GM18907 (cell line): ENCODE measurements around the gene BMPR2.
"Not testable (repeated sequence)": the region's sequence is repeated elsewhere in the genome, so short reads cannot be mapped to it uniquely, and the experiment has no call there.

ENCODE experiments used
- ATAC-seq: cut with Tn5 transposase; IDR thresholded peaks from one replicate; pipeline ENCODE4 v1.9.1; 2021; ENCODE audit warnings: mild to moderate bottlenecking, moderate library complexity; ENCODE audit not compliant: unreplicated experiment

The BMPR2 gene

GRCh38 chr2:202444000-202444399, 67.9 kb downstream of the BMPR2 start:
- ATAC-seq, result no peak

GRCh38 chr2:202449344-202449743, 73.2 kb downstream of the BMPR2 start:
- no peak for ATAC-seq

GRCh38 chr2:202450785-202451184, 74.7 kb downstream of the BMPR2 start:
- no peak for ATAC-seq

GRCh38 chr2:202452744-202453143, 76.6 kb downstream of the BMPR2 start:
- no peak for ATAC-seq

GRCh38 chr2:202454536-202454935, 78.4 kb downstream of the BMPR2 start:
- ATAC-seq, result no peak

- no peak for ATAC-seq
Measured at GRCh38 chr2:202455114-202455513, 79.0 kb downstream of the BMPR2 start.

- ATAC-seq, result no peak
Measured at GRCh38 chr2:202460119-202460518, 84.0 kb downstream of the BMPR2 start.

- ATAC-seq, result no peak
Measured at GRCh38 chr2:202479090-202479489, 103.0 kb downstream of the BMPR2 start.

- ATAC-seq, result no peak
Measured at GRCh38 chr2:202479610-202480009, 103.5 kb downstream of the BMPR2 start.

GRCh38 chr2:202486351-202486750, 110.2 kb downstream of the BMPR2 start:
- no peak for ATAC-seq

GRCh38 chr2:202488671-202489070, 112.5 kb downstream of the BMPR2 start:
- ATAC-seq, result no peak

GRCh38 chr2:202490479-202490878, 114.4 kb downstream of the BMPR2 start:
- ATAC-seq, result no peak

GRCh38 chr2:202491514-202491913, 115.4 kb downstream of the BMPR2 start:
- ATAC-seq, result no peak

- ATAC-seq, result no peak
Measured at GRCh38 chr2:202494300-202495229, 118.4 kb downstream of the BMPR2 start.

- no peak for ATAC-seq
Measured at GRCh38 chr2:202495230-202495604, 119.1 kb downstream of the BMPR2 start.

GRCh38 chr2:202496835-202497472, 120.8 kb downstream of the BMPR2 start:
- ATAC-seq, result not testable (repeated sequence)

- not testable (repeated sequence) for ATAC-seq
Measured at GRCh38 chr2:202497473-202497866, 121.3 kb downstream of the BMPR2 start.

- not testable (repeated sequence) for ATAC-seq
Measured at GRCh38 chr2:202499841-202500240, 123.7 kb downstream of the BMPR2 start.

- ATAC-seq, result not testable (repeated sequence)
Measured at GRCh38 chr2:202503276-202503675, 127.1 kb downstream of the BMPR2 start.

GRCh38 chr2:202508686-202509085, 132.6 kb downstream of the BMPR2 start:
- no peak for ATAC-seq

- no peak for ATAC-seq
Measured at GRCh38 chr2:202510911-202511310, 134.8 kb downstream of the BMPR2 start.

GRCh38 chr2:202512176-202512575, 136.0 kb downstream of the BMPR2 start:
- ATAC-seq, result no peak
